Measurements from ENCODE around the gene HHAT.

- TF ChIP-seq POLR2A (IDR thresholded peaks at IDR 0.05) (no peak), CTCF (IDR thresholded peaks at IDR 0.05) (no peak)
These were observed 33.0 kb downstream of the HHAT start for GRCh38 chr1:210361665-210362064.

Data from vagina (tissue), 2 donors.